A549 (cell line): ENCODE results near the gene RAB8B.

ENCODE experiments used
- POLR2A ChIP-seq: IDR thresholded peaks from 2 replicates; pipeline ENCODE4 v1.6.1; 2012; ENCODE audit warnings: mild to moderate bottlenecking, low read length
- TF ChIP-seq, protein P1 (sequence below): fragments of 200-600 bp; sonication (generic); IDR thresholded peaks from 2 replicates; pipeline ENCODE4 v1.6.1; 2016; ENCODE audit warnings: antibody characterized with exemption, mild to moderate bottlenecking, moderate library complexity

DNA sequence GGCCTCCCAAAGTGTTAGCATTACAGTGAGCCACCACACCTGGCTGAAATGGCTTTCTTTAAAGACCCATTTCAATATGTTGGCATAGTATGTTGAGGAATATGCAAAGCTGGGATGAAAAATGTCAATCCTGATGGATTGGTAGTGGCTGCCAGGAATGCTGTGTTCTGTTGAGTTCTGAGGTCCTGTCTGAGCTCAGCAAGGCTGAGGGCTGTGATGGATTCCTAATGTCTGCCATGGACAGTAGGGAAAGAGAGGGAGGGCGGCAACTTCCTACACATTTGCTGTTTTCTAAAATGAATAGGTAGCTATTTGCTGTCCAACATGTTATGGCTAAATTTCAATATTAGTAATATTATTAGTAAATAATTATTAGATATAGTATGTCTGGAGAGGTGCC lies 8.2 kb downstream of the RAB8B start:
- TF ChIP-seq, protein P1, sequence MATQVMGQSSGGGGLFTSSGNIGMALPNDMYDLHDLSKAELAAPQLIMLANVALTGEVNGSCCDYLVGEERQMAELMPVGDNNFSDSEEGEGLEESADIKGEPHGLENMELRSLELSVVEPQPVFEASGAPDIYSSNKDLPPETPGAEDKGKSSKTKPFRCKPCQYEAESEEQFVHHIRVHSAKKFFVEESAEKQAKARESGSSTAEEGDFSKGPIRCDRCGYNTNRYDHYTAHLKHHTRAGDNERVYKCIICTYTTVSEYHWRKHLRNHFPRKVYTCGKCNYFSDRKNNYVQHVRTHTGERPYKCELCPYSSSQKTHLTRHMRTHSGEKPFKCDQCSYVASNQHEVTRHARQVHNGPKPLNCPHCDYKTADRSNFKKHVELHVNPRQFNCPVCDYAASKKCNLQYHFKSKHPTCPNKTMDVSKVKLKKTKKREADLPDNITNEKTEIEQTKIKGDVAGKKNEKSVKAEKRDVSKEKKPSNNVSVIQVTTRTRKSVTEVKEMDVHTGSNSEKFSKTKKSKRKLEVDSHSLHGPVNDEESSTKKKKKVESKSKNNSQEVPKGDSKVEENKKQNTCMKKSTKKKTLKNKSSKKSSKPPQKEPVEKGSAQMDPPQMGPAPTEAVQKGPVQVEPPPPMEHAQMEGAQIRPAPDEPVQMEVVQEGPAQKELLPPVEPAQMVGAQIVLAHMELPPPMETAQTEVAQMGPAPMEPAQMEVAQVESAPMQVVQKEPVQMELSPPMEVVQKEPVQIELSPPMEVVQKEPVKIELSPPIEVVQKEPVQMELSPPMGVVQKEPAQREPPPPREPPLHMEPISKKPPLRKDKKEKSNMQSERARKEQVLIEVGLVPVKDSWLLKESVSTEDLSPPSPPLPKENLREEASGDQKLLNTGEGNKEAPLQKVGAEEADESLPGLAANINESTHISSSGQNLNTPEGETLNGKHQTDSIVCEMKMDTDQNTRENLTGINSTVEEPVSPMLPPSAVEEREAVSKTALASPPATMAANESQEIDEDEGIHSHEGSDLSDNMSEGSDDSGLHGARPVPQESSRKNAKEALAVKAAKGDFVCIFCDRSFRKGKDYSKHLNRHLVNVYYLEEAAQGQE, result no peak
- no peak for TF ChIP-seq POLR2A
